HG03097 (cell line): ENCODE data around the gene MAD1L1.

ENCODE experiments used
- ATAC-seq: cut with Tn5 transposase; IDR thresholded peaks from one replicate; pipeline ENCODE4 v1.9.1; 2021; ENCODE audit not compliant: unreplicated experiment, low FRiP score

The MAD1L1 gene

GRCh38 chr7:2051707-2052656 is 180.8 kb downstream of the MAD1L1 start:
- ATAC-seq, result no peak

- ATAC-seq, result no peak
Observed at GRCh38 chr7:2050511-2050866, 182.3 kb downstream of the MAD1L1 start.

GRCh38 chr7:2049782-2050510 is 182.8 kb downstream of the MAD1L1 start:
- no peak for ATAC-seq

- no peak for ATAC-seq
Observed at GRCh38 chr7:2049111-2049781, 183.5 kb downstream of the MAD1L1 start.

- ATAC-seq, result no peak
Observed at GRCh38 chr7:2048531-2048930, 184.2 kb downstream of the MAD1L1 start.

GRCh38 chr7:2048006-2048405 is 184.7 kb downstream of the MAD1L1 start:
- ATAC-seq, result no peak

GRCh38 chr7:2046581-2047565 is 185.9 kb downstream of the MAD1L1 start:
- ATAC-seq, result no peak

GRCh38 chr7:2045559-2046405 is 187.0 kb downstream of the MAD1L1 start:
- no peak for ATAC-seq

GRCh38 chr7:2044883-2045471 is 187.8 kb downstream of the MAD1L1 start:
- no peak for ATAC-seq

- no peak for ATAC-seq
Observed at GRCh38 chr7:2044311-2044882, 188.3 kb downstream of the MAD1L1 start.

- ATAC-seq, result no peak
Observed at GRCh38 chr7:2043316-2044039, 189.3 kb downstream of the MAD1L1 start.

GRCh38 chr7:2042650-2043049 is 190.1 kb downstream of the MAD1L1 start:
- no peak for ATAC-seq

GRCh38 chr7:2041496-2042367 is 191.0 kb downstream of the MAD1L1 start:
- no peak for ATAC-seq

GRCh38 chr7:2040893-2041270 is 191.9 kb downstream of the MAD1L1 start:
- ATAC-seq, result no peak

GRCh38 chr7:2040201-2040892 is 192.4 kb downstream of the MAD1L1 start:
- ATAC-seq, result no peak
